ENCODE results near the gene OR2A42.
"Not testable (repeated sequence)": the region's sequence is repeated elsewhere in the genome, so short reads cannot be mapped to it uniquely, and the experiment has no call there.

DNA sequence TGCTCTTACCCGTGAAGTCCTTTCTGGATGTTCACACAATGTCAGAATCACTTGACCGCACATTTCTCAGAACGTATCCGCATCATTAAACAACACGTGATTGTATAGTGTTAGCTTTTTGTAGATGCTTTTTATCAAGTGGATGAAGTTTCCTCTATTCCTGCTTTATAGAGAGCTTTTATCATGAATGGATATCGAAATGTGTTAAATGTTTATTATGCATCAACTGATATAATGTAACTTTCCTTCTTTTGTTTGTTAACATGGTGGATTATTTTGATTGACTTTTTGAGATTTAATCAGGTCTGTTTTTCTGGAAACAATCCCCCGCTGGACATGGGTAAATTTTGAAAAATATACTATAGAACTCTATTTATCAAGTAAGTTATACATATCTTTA is 25.3 kb upstream of the OR2A42 start, which contains the start of gene OR2A7:
- TF ChIP-seq, protein P1, sequence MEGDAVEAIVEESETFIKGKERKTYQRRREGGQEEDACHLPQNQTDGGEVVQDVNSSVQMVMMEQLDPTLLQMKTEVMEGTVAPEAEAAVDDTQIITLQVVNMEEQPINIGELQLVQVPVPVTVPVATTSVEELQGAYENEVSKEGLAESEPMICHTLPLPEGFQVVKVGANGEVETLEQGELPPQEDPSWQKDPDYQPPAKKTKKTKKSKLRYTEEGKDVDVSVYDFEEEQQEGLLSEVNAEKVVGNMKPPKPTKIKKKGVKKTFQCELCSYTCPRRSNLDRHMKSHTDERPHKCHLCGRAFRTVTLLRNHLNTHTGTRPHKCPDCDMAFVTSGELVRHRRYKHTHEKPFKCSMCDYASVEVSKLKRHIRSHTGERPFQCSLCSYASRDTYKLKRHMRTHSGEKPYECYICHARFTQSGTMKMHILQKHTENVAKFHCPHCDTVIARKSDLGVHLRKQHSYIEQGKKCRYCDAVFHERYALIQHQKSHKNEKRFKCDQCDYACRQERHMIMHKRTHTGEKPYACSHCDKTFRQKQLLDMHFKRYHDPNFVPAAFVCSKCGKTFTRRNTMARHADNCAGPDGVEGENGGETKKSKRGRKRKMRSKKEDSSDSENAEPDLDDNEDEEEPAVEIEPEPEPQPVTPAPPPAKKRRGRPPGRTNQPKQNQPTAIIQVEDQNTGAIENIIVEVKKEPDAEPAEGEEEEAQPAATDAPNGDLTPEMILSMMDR (IDR thresholded peaks at IDR 0.05; ENCODE audit: low read depth, low read length): not testable (repeated sequence)
- TF ChIP-seq EZH2phosphoT487 (IDR thresholded peaks at IDR 0.05; ENCODE audit: low read depth): not testable (repeated sequence)

Data from OCI-LY3 (cell line).